HL-60/S4 (cell line): Measurements from ENCODE around the gene FHIT.
"Not testable (repeated sequence)": the region's sequence is repeated elsewhere in the genome, so short reads cannot be mapped to it uniquely, and the experiment has no call there.

Source experiments
- in situ Hi-C: fragments of 300-500 bp; cut with MboI; formaldehyde crosslinking; loops from 2 replicates; pipeline ENCODE4 v1.14.3; 2022; ENCODE audit warnings: low sequenced_read_pairs

The FHIT gene

DNA sequence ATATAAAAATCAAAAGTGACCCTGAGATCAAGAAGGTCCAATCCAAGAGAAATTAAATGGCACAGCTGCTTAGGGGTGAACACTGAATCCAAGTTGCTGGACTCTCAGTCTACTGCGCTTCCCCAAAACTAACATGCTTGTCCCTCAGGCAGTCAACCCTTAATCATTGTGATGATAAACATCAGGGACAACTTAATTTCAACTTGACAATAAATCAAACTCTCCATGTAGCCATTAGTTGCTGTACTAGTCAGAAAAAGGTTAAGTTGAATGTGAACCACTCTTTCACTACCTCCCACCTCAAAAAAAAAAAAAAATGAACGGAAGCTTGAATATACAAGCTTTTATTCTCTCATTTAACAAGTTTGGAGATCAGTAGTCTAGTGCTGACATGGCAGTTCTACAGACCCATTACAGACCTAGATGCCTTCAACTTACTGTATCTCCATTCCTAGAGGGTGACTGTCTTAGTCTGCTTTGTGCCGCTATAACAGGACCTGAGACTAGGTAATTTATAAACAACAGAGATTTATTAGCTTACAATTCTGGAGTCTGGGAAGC, 185.7 kb downstream of the FHIT start:
- in situ Hi-C loops = no loop called here

DNA sequence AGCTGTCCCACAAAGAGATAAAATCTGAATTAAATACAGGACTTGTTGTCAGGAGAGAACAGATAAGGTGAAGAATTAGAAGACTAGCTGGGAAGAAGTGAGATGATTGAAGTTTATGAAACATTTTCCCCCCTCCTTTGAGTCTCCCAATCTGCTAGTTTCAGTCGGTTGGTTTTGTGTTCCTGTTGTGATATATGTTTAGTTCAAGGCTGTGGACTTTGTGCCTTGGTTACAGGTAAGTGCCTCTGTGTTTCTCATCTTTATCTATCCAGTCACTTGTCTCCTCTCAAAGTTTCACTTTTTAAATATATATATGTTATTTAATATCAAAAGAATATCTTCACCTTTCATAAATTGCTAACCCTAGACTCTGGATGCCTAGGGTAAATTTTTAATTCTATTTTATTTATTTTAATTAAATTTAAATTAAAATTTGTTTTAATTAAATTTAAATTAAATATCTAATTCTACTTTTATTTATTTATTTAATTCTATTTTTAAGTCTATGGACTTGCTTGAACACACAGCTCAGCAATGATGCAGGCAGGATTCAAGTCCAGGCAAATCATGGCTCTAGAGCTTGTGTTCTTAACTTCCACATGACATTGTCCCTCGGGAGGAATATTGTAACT, 190.0 kb downstream of the FHIT start:
- in situ Hi-C loops = no loop called here

DNA sequence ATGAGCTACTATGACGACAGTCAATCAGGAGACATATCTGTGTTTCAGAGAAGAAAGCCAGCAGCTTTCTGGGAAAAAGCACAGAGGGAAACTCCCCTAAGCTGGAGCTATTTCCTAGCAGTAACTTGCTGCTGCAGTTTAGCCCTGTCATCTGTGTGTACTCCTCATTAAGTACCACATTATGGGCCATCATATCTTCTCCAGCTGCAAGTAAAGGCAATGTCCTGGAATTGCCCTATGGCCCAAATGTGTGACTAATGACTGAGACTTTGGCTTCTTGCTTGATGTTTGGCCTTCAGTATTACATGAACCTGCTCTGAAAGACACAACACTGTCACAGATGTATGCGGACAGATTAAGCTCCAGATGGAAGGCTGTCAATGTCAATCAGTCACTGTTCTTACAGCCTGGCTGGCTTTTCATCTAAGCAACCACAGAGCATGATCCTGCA, 190.8 kb downstream of the FHIT start:
- in situ Hi-C loops = no loop called here

DNA sequence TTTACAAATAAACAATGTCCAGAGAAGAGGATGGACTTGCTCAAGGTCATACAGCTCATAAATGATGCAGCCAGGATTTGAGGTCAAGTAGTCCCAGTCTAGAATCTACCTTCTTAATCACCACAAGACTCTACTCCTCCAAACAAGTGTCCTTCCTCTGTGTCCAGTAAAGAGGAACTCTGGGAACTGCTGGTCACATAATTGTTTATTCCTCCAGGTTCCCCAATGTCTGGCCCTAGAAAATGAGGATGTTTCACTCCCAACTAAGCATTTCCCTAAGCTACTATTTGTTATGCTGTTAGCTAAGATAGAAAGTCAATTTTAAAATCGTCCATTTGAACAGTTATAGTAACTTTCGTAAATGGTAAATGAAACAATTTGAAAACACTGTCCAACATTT, 192.4 kb downstream of the FHIT start:
- in situ Hi-C loops = no loop called here

DNA sequence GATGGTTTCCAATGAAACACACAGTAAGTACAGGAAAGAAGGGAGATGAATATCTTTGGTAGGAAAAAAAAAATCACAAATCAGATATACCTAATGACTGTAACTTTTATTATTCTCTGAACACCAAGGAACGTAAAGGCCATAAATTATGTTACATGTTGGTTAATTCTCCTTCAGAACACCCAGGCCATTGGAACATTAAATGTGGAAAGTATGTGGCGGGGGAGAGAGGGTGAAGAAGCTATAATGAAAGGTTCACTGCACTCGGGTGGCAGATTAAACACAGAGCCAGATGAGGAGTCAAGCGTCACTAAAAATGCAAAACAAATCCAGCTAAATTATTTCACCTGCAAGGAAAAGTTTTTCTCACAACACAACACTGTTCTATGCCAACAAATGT, 193.8 kb downstream of the FHIT start:
- in situ Hi-C loops = no loop called here

DNA sequence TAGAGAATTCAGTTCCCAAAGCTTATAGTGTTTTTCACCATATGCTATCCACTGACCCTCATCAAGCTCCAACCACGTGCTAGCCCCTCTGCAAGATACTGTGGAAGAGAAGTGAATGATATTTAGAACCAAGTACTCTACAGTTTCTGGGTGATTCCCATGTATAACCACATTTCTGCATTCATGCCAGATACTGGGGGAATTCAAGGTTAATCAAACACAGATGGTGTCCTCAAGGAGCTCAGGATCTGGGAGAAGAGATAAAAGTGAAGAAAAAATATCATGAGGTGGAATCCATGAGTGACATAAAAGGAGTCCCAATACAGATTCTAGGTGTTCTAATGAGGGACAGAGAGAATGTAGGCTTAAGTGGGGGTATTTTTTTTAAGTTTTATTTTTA, 195.8 kb downstream of the FHIT start:
- in situ Hi-C loops = no loop called here

DNA sequence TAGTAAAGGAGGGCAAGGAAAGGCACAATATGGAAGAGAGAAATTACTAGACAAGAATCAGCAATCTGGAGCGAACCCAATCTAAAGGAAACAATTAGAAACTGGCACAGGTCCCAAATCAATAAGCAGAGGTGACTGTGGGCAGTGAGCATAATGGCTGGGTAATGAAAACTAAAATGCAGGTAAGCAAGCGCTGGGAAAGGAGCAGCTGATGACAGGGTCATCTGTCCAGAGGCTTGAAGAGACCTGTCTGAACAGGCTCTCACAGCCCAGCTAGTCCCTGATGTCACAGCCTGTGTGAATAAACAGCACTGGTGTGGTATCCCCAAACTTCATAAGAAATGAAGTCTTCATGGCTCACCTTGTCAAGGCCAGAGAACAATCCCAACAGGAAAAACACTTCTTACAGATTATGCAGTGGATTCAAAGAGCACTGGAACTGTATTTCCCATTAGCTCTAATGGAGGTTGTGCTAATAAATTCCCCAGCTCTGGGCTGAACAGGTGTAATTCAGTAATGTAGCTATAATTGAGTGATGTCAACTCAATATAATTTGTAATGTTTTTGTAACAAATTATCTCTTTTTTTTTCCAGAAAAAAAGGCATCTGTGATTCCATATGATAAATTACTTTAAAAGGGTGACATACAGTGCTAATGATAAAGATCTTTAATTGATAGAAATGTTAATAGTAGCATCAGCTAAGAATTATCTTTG, 197.3 kb downstream of the FHIT start:
- in situ Hi-C loops = no loop called here

DNA sequence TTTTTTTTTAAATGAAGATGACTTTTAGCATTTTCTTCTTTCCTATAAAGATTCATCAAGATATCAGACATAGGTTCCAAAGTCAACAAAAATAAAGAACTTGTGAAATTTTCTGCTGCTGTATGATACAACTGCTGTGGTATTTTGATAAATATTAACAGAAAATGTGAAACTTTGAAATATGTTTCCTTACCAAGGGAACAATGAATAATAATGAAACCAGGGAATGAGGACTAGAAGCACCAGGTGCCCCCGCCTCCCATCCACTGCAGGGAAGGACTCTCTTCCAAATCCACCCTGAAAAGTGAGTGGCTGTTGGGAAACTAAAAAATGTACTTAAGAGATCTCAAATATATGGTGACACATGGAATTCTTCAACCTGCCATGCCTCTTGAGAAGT, 198.4 kb downstream of the FHIT start:
- in situ Hi-C loops = no loop called here

DNA sequence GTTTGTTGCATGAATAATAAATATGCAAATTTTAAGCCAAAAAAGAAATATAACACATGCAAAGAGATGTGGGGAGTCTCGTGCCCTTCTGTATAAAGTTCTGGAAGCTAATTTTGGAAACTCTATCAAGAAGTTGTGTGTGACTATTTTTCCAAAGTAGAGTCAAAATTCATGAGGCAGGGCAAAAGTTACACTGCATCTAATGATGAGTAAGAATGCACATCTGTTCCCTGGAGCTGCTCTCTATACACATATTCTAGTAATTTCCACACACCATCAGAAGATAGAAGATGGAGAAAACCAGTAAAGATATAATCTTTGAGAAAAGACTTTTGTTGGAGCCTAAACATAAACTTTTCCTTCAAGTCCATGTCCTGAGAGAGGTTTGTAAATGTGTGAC, 199.6 kb downstream of the FHIT start:
- in situ Hi-C loops = no loop called here

DNA sequence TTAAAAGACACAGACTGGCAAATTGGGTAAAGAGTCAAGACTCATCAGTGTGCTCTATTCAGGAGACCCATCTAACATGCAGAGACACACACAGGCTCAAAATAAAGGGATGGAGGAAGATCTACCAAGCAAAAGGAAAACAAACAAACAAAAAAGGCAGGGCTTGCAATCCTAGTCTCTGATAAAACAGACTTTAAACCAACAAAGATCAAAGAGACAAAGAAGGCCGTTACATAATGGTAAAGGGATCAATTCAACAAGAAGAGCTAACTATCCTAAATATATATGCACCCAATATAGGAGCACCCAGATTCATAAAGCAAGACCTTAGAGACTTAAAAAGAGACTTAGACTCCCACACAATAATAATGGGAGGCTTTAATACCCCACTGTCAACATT, 206.1 kb downstream of the FHIT start:
- in situ Hi-C loops = not testable (repeated sequence)

DNA sequence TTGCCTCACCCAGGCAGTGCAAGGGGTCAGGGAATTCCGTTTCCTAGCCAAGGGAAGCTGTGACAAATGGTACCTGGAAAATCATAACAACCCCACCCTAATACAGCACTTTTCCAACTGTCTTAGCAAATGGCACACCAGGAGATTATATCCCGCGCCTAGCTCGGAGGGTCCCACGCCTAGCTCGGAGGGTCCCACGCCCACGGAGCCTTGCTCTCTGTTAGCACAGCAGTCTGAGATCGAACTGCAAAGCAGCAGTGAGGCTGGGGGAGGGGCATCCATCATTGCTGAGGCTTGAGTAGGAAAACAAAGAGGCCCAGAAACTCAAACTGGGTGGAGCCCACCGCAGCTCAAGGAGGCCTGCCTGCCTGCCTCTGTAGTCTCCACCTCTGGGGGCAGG, 208.1 kb downstream of the FHIT start:
- in situ Hi-C loops = no loop called here

DNA sequence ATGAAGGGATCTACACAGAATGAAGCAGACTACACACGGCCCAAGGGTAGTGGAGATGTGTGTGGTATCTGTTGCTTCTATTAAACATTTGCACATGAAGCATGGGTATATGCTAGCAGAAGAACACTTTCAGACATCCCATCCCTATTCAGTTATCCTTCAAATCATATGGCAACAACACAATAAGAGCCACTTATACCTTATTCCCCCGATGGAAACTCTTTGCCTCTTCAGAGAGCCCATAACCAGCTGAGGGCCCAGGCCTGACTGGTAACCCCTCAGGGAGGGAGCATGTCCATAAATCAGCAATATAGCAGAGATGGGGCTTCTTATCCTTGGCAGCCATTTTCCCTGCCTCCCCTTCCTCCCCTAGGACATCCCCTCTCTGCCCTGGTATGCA, 210.6 kb downstream of the FHIT start:
- in situ Hi-C loops = no loop called here

DNA sequence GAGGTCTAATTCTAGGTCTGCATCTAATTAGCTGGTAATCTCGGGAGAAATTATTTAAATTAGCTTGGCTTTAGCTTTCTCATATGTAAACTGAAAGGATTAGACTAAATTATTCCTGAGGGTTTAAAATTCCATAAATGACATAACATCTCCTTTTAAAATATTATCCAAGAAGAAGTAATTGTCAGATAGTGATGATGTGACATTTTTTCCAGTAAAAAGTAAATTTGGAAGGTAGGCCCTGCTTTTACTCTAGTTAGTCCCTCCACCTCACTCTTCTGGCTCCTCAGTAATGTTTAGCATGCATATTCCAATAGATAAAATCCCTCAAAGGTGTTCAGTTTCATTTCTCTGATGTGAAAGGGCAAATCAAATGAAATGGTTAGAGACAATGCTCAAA, 215.7 kb downstream of the FHIT start:
- in situ Hi-C loops = no loop called here

DNA sequence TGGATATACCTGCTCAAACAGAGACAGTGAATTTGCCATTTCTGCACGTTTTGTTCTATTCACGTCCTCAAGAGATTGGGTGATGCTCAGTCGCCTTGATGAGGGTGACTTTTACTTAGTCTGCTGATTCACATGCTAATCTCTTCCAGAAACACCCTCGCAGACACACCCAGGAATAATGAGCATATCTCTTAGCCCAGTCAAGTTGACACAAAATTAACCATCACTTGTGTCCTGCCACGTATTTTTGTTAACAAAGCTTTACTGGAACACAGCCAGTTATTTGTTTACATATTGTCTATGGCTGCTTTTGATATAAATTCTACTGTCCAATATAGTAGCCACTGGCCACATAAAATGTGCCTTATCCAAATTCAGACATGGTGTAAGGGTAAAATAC, 218.3 kb downstream of the FHIT start:
- in situ Hi-C loops = no loop called here

DNA sequence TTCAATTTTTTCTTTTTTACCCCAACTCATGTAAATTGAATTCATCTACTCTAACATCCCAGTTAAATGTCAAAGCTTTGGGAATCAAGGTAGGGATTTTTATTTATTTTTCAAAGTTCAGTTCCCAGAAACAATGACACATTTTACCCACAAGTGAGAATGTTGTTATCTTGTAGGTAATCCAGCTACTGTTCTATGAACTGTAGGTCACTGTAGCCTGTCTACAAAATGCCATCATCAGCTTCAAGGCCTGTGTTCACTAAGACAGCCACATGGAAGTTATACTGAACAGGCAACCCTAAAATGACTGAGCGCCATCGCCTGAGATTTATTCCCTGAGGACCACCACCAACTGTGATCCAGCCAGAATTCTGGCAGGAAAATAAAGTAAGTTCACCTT, 219.7 kb downstream of the FHIT start:
- in situ Hi-C loops = no loop called here

DNA sequence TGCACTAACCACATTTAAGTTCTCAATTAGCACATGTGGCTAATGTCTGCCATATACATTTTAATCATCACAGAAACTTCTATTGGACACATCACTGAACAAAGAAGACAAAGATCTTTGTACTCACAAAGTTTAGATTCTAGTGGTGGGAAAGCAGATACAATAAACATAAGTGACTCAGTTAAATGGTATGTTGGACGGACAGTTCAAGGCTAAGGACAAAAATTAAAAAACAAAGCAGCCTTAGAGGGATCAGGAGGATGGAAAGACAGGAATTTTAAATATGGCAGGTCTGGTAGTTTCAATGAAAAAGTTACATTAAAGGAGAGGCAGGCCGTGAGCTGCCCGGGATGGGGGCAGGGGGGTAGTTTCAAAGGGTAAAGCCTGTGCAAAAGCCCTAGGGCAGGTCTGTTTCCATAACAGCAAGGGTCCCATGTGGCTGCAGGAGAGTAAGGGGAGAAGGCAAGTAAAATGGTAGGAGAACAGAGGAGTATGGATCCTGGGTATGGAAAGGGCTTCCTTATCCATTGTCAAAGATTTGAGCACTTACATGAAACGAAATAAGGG, 220.7 kb downstream of the FHIT start:
- in situ Hi-C loops = no loop called here

DNA sequence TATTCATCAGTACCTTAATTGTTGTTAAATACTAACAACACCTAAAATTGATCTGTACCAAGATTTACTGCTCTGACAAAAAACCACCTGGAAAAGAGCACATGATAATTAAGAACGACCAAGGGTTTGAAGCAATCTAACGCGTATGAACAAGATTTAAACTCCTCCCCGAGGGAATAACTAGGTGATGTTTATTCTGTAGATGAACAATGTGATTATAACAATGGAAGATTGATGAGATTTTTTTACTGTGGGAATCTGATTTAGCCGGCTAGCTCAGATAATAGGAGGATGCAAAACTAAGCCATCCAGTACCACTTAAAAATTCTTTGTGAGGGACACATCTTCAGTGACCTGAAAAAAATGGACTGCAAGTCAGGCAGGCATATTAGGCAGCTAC, 222.1 kb downstream of the FHIT start:
- in situ Hi-C loops = no loop called here

DNA sequence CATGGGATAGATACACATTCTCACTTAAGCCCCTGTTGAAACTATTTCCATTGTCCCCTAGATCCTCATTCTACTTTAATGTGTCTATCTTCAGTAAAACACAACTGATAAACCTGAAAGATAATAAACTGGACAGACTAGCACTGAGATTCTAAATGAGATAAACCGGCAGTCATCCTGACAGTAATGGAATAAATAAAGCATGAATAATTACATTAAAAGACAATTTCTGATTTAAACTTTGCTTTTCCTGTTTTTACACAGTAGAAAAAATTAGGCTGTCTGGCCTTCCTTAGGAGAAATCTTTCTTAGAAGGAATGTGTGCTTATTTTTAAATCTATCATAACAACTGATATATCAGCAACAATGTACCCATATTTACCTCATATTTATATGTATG, 232.4 kb downstream of the FHIT start:
- in situ Hi-C loops = no loop called here

DNA sequence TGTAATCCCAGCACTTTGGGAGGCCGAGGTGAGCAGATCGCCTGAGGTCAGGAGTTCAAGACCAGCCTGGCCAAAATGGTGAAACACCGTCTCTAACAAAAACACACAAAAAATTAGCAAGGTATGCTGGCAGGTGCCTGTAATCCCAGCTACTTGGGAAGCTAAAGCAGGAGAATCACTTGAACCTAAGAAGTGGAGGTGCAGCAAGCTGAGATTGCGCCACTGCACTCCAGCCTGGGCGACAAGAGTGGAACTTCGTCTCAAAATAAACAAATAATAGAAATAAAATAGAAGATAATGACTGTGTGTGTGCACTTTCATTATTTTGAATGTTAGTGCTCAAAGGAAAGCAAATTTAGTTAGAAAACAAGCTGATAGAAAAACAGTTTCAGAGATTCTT, 234.2 kb downstream of the FHIT start:
- in situ Hi-C loops = not testable (repeated sequence)

DNA sequence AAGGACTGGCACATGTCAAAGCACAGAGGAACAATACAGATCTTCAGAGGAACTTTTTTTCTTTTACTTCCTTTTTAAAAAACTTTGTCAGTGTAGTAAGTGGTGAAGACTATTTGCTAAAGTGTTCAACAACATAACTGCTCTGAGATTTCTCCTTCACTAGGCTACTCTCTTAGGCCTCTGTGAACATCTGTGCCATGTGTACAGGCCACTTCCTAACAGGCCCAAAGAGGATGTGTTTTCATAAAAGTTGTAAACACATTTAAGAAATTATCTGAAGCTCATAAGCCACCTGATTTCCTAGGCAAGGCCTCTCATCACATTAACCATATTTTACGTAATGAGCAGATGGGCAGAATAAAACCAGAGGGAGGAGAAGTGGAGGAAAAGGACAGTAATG, 235.4 kb downstream of the FHIT start:
- in situ Hi-C loops = no loop called here

DNA sequence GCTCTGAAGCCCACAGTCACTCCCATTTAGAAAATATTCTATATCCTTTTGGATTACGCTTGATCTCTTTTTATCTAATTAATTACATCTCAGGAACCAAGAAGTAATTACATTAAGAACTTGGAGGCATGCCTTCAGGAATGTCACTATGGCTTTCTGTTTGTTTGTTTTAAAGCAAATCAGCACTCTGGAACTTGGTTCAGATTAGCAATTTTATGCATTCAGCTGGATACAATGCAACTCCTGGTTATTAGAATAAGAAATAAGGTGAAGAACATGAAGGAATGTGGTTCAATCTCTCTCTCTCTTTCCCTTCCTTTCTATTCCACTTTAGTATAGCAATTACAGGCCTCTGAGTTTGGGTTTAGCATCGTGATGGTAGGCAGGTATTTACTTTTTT, 235.8 kb downstream of the FHIT start:
- in situ Hi-C loops = no loop called here

DNA sequence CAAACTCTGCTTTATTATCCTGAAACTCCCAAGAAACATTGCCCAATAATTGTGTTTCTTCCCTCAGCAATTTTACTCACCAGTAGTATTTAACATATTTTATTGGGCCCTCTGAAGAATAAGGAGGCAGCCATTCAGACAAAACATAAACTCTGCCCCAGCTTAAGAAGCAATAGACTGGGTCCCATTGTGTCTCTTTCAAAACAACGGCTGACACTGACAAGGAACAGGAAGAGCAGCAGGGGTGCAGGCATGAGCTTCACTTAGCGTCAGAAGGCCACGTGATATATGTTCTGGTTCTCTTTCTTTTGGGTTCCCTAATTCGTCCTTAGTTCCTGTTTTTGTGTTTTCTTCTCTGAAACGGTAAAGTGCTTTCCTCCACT, 242.3 kb downstream of the FHIT start:
- in situ Hi-C loops = no loop called here
